GM12878 (cell line): ENCODE results near the gene RIPPLY1. TPM values are rescaled to one million over a fixed set of nuclear protein-coding genes. Genes with fewer than 3 reads are reported as not detected.

Experiments used
- ATAC-seq: fragments of 200-7000 bp; cut with Tn5 transposase; 3 replicates; pipeline ENCODE4 v1.9.1; 2020; ENCODE audit warnings: mild to moderate bottlenecking, moderate library complexity
- BruUV-seq: library from RNA; stranded (reverse); fragments of 400-500 nt; replicated peaks from 2 replicates; lab custom pipeline; 2021; lab: Mats Ljungman, UMichigan
- CTCF ChIA-PET: fragments of 300-600 bp; sonication (Branson Sonifier 250); formaldehyde crosslinking; extraction: SDS; loops from one replicate; lab custom pipeline; 2021; ENCODE audit warnings: inconsistent platforms; lab: Yijun Ruan, JAX
- POLR2A ChIA-PET: fragments of 350-600 bp; formaldehyde crosslinking; extraction: SDS; loops from one replicate; lab custom pipeline; 2021; ENCODE audit warnings: inconsistent platforms; lab: Charles Lee
- RAD21 ChIA-PET: fragments of 300-600 bp; sonication (Branson Sonifier 250); formaldehyde crosslinking; loops from one replicate; lab custom pipeline; 2023; ENCODE audit warnings: antibody characterized with exemption; ENCODE audit not compliant: unreplicated experiment; lab: Charles Lee
- SMC1A ChIA-PET: fragments of 300-600 bp; sonication (Branson Sonifier 250); formaldehyde crosslinking; loops from one replicate; lab custom pipeline; 2023; ENCODE audit not compliant: unreplicated experiment, uncharacterized antibody; lab: Charles Lee
- DNase-seq: peaks from one replicate; pipeline ENCODE4 v3.0.0-alpha.2; 2011; ENCODE audit warnings: low read depth, low spot score
- FAIRE-seq: peaks from 3 replicates; lab custom pipeline; 2011; peaks lifted over from hg19 to GRCh38; lab: Jason Lieb, UNC
- H2AFZ ChIP-seq: 2 replicates; pipeline ENCODE4 v1.6.0; 2011; ENCODE audit warnings: low read depth, low read length, control low read depth; ENCODE audit not compliant: control insufficient read depth
- H3K27ac ChIP-seq: 2 replicates; pipeline ENCODE4 v1.5.1; 2011; ENCODE audit warnings: control low read depth; ENCODE audit not compliant: control insufficient read depth, insufficient read depth
- H3K27me3 ChIP-seq, 2 experiments: replicated peaks in 1 of 2; 2 replicates each; pipeline versions ENCODE4 v1.6.0 to v1.6.1; 2011; ENCODE audit warnings: low read length in 1 of 2; ENCODE audit not compliant: control insufficient read depth in 2 of 2, insufficient read depth in 2 of 2
- H3K36me3 ChIP-seq, 2 experiments: 2 replicates each; pipeline ENCODE4 v1.5.1; 2011; ENCODE audit warnings: low read length in 1 of 2; ENCODE audit not compliant: control insufficient read depth in 2 of 2, insufficient read depth in 2 of 2
- H3K4me1 ChIP-seq: 2 replicates; pipeline ENCODE4 v1.6.1; 2011; ENCODE audit warnings: mild to moderate bottlenecking, low read length, moderate library complexity, mixed read lengths; ENCODE audit not compliant: control insufficient read depth, insufficient read depth
- H3K4me2 ChIP-seq: 2 replicates; pipeline ENCODE4 v1.6.0; 2011; ENCODE audit warnings: control low read depth; ENCODE audit not compliant: control insufficient read depth, insufficient read depth
- H3K4me3 ChIP-seq: fragments of 200-600 bp; sonication (generic); 2 replicates; pipeline ENCODE4 v1.5.1; 2016
- H3K79me2 ChIP-seq: 2 replicates; pipeline ENCODE4 v1.6.0; 2011; ENCODE audit warnings: low read length; ENCODE audit not compliant: control insufficient read depth, insufficient read depth
- H3K9ac ChIP-seq: 2 replicates; pipeline ENCODE4 v1.8.0; 2011; ENCODE audit warnings: low read length, control low read depth, mixed read lengths; ENCODE audit not compliant: control insufficient read depth, insufficient read depth
- H3K9me3 ChIP-seq: replicated peaks from 3 replicates; pipeline ENCODE4 v1.5.1; 2011; ENCODE audit warnings: mild to moderate bottlenecking, low read length; ENCODE audit not compliant: control insufficient read depth, insufficient read depth
- H4K20me1 ChIP-seq: 2 replicates; pipeline ENCODE4 v1.6.0; 2011; ENCODE audit not compliant: control insufficient read depth, insufficient read depth
- CEBPZ ChIP-seq: fragments of 150-350 bp; IDR thresholded peaks from 2 replicates; pipeline ENCODE4 v1.6.1; 2016; ENCODE audit warnings: low read depth, low read length
- CHD1 ChIP-seq: IDR thresholded peaks from 2 replicates; pipeline ENCODE4 v1.6.1; 2012; ENCODE audit warnings: low read depth, low read length, improper control_type of control experiment
- CHD4 ChIP-seq: fragments of 200-600 bp; sonication (generic); IDR thresholded peaks from 2 replicates; pipeline ENCODE4 v1.6.1; 2016; ENCODE audit warnings: mild to moderate bottlenecking
- GABPA ChIP-seq: IDR thresholded peaks from 2 replicates; pipeline ENCODE4 v1.6.1; 2014; ENCODE audit warnings: antibody characterized with exemption, low read depth, mild to moderate bottlenecking, inconsistent platforms
- GATAD2B ChIP-seq: fragments of 450-650 bp; conservative IDR thresholded peaks from 2 replicates; pipeline ENCODE4 v1.6.1; 2017; ENCODE audit warnings: low read depth, mild to moderate bottlenecking, moderate library complexity
- IRF5 ChIP-seq: fragments of 450-650 bp; IDR thresholded peaks from 2 replicates; pipeline ENCODE4 v1.6.1; 2017; ENCODE audit warnings: borderline replicate concordance
- KLF5 ChIP-seq: fragments of 450-650 bp; IDR thresholded peaks from 2 replicates; pipeline ENCODE4 v1.6.1; 2014; ENCODE audit warnings: mild to moderate bottlenecking; ENCODE audit not compliant: partially characterized antibody
- MEF2B ChIP-seq: fragments of 450-650 bp; IDR thresholded peaks from 2 replicates; pipeline ENCODE4 v1.6.1; 2018; ENCODE audit warnings: mild to moderate bottlenecking, moderate library complexity; ENCODE audit not compliant: partially characterized antibody, poor library complexity, severe bottlenecking
- MYB ChIP-seq: fragments of 150-350 bp; IDR thresholded peaks from 2 replicates; pipeline ENCODE4 v1.6.1; 2014; ENCODE audit warnings: mild to moderate bottlenecking, low read depth, low read length, borderline replicate concordance
- NFYA ChIP-seq: IDR thresholded peaks from 2 replicates; pipeline ENCODE4 v1.6.1; 2011; ENCODE audit warnings: low read depth, mild to moderate bottlenecking, low read length, improper control_type of control experiment, borderline replicate concordance
- PML ChIP-seq: IDR thresholded peaks from 2 replicates; pipeline ENCODE4 v1.6.1; 2012; ENCODE audit warnings: low read length, inconsistent platforms
- SMAD1 ChIP-seq: fragments of 450-650 bp; IDR thresholded peaks from 2 replicates; pipeline ENCODE4 v1.6.1; 2018; ENCODE audit warnings: mild to moderate bottlenecking, low read depth; ENCODE audit not compliant: partially characterized antibody
- ZNF384 ChIP-seq: IDR thresholded peaks from 2 replicates; pipeline ENCODE4 v1.6.1; 2012; ENCODE audit warnings: low read depth, mild to moderate bottlenecking, low read length, improper control_type of control experiment, borderline replicate concordance
- WGBS: methylation state at CpG from one replicate; pipeline ENCODE4 v1.1.6; 2016; ENCODE audit warnings: low lambda C conversion rate; ENCODE audit not compliant: insufficient replicate concordance, insufficient coverage; ENCODE audit errors: missing lambda C conversion rate; 5-methylcytosine and 5-hydroxymethylcytosine counted together
- in situ Hi-C: fragments of 300-500 bp; cut with MboI; formaldehyde crosslinking; loops from 9 replicates; pipeline ENCODE4 v1.14.3; 2018; ENCODE audit warnings: mixed read lengths
- intact Hi-C: fragments of 100-400 bp; cut with micrococcal nuclease; formaldehyde crosslinking; loops from one replicate; pipeline ENCODE4 v1.14.2; 2022; ENCODE audit not compliant: unreplicated experiment
- polyA plus RNA-seq, 11 experiments: library from polyadenylated mRNA; depleted of rRNA in 4 of 11; unstranded in 6 of 11; stranded (reverse) in 5 of 11; fragments of >200 nt; fragmentation: Nextera tagmentation in 4 of 11; fragmentation: Illumina TruSeq in 1 of 11; extraction: Ambion mirVana in 4 of 11; extraction: Trizol in 1 of 11; gene quantifications; 1 replicate in 1 of 11; 2 replicates in 10 of 11; pipeline versions ENCODE4 v1.2.1 to v1.2.3, GENCODE V29; 2011 to 2016; ENCODE audit warnings: inconsistent platforms in 2 of 11, missing spikeins in 2 of 11, low read depth in 1 of 11
- total RNA-seq, 4 experiments: library from RNA; depleted of rRNA in 3 of 4; stranded (reverse); fragments of >200 nt in 3 of 4; fragmentation: Illumina TruSeq in 1 of 4; extraction: Trizol in 1 of 4; gene quantifications; 2 replicates each; pipeline versions ENCODE4 v1.2.1 to v1.2.3, GENCODE V29; 2013 to 2021

The RIPPLY1 gene
- total and polyA plus RNA-seq, 10 of the 15 experiments (the other 5 are each of a cell fraction or from before 2014, with no cell fraction given): not detected

- WGBS: 3% methylated on average over 4 of the region's 4 CpGs
- ATAC-seq (no peak), FAIRE-seq (no peak), DNase-seq (no peak)
- ChIA-PET SMC1A (interaction anchor here (0.8 kb wide), 1 partner anchor 13 kb away, joined by 3 read pairs; no protein-coding TSS in a partner anchor), RAD21 (no interaction called here), POLR2A (no interaction called here), CTCF (interaction anchor here (0.9 to 2.6 kb wide), 4 partner anchors 7 to 89 kb away, joined by 3 to 12 read pairs (median 3); no protein-coding TSS in a partner anchor)
- no peak overlapping the region for H2AFZ ChIP-seq
- H3K9ac ChIP-seq: no peak overlapping the region
- TF ChIP-seq GATAD2B: no peak
- no peak for TF ChIP-seq KLF5
- no peak for TF ChIP-seq CHD4
- no peak for TF ChIP-seq NFYA
- TF ChIP-seq CEBPZ: no peak
- no peak for TF ChIP-seq PML
- no peak for TF ChIP-seq SMAD1
- no peak for TF ChIP-seq MEF2B
- no peak for TF ChIP-seq CHD1
- no peak for TF ChIP-seq MYB
- TF ChIP-seq ZNF384: no peak
- no peak for TF ChIP-seq IRF5
- TF ChIP-seq GABPA: no peak
- no peaks in the 10 kb centered on the region for H3K36me3 ChIP-seq
- in situ Hi-C loops: no loop called here
- no peak overlapping the region for H3K4me3 ChIP-seq
- no TSS peak for BruUV-seq
- no peak overlapping the region for H3K4me2 ChIP-seq
- no peaks in the 10 kb centered on the region for H4K20me1 ChIP-seq
- no peaks in the 10 kb centered on the region for H3K79me2 ChIP-seq
- no peaks in the 10 kb centered on the region for H3K9me3 ChIP-seq
- intact Hi-C loops: no loop called here
- no peaks in the 10 kb centered on the region for H3K27me3 ChIP-seq
- H3K27ac ChIP-seq: no peak overlapping the region
- H3K4me1 ChIP-seq: no peaks in the 10 kb centered on the region
Measured at GRCh38 chrX:106901781-106902219, 1.3 kb downstream of the RIPPLY1 start.
